Measurements from ENCODE around the gene CPAMD8.
"Not testable (repeated sequence)": the region's sequence is repeated elsewhere in the genome, so short reads cannot be mapped to it uniquely, and the experiment has no call there.

CPAMD8 gene

GRCh38 chr19:16944626-16945363, 81.8 kb downstream of the CPAMD8 start:
- DNase-seq, result no peak

DNA sequence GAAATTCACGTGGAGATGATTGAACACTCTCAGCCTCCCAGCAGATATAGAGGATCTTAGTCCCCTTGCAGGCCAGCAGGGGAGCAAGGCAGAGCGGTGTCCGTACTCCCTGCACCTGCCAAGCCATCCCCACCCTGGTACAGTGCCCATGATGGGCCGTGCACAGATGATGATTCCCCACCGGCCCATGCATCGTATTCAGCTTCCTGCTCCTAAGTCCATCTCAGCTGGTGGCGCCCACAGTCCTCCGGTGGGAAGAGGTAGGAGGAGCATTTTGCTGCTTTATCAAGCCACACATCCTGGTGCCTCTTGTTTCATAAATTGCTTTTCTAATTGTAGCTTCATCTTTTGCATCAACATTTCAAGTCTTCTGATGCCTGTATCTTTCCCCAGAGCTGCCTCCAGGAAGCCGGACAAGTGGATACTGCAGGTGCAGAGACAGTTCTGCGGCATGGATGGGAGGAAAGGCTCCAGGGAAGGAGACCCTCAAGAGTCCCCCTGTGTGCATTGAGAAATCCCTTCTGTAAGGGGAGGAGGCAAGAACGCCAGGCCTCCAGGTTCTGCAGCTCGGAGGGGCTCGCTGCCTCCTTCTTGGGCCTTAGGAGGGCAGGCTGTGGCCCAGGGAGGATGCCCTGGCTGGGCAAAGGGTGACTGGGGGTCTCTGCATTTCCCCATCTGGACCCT, 82.5 kb downstream of the CPAMD8 start:
- no peak for DNase-seq

- not testable (repeated sequence) for DNase-seq
Observed at GRCh38 chr19:16943090-16943489, 83.5 kb downstream of the CPAMD8 start.

DNA sequence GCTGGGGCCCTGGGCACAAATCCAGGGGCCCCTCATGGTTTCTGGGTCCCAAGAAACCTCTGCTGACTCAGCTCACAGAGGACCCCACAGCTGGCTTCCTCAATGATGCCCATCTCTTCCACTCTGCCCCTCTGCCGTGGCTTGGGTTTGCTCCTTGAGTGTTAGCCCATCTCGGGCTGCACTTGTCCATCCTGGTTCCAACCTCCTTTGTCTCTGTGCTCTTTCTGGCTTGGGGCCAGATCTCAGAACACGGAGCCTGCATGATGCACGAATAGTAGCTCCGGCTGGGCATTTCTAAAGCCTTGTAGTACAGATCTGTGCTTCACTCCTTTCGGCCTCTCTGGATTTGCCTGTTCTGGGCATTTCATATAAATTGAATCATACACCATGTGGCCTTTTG, 84.0 kb downstream of the CPAMD8 start:
- no peak for DNase-seq

DNA sequence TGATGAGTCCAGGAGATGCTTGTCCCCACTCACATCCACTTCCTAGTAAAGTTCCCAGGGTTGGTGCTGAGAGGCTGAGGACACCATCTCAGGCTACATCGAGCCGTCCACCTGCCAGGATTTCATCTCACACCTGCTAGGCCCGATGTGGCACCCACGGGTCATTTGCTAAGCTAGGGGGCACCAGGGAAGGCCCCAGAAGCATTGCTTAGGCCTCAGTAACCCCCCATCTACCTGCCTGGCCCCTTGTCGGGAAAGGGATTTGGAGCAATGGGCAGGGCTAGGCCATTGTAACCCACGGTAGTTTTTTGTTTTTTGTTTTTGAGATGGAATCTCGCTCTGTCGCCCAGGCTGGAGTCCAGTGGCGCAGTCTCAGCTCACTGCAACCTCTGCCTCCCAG, 86.0 kb downstream of the CPAMD8 start:
- DNase-seq, result no peak

- not testable (repeated sequence) for DNase-seq
Observed at GRCh38 chr19:16940063-16940462, 86.5 kb downstream of the CPAMD8 start.

- no peak for DNase-seq
Observed at GRCh38 chr19:16938211-16938610, 88.4 kb downstream of the CPAMD8 start.

GRCh38 chr19:16937796-16938195, 88.8 kb downstream of the CPAMD8 start:
- not testable (repeated sequence) for DNase-seq

DNA sequence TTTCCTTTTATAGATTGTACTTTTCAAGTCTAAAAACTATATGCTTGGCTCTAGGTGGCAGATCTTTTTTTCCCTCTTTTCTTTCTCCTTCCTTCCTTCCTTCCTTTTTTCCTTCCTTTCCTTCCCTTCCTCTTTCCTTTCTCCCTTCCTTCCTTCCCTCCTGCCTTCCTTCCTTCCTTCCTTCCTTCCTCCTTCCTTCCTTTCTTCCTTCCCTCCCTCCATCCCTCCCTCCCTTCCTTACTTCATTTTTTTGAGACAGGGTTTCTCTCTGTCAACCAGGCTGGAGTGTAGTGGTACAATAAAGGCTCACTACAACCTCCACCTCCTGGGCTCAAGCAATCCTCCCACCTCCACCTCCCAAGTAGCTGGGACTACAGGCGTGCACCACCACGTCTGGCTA, 89.7 kb downstream of the CPAMD8 start:
- no peak for DNase-seq

DNA sequence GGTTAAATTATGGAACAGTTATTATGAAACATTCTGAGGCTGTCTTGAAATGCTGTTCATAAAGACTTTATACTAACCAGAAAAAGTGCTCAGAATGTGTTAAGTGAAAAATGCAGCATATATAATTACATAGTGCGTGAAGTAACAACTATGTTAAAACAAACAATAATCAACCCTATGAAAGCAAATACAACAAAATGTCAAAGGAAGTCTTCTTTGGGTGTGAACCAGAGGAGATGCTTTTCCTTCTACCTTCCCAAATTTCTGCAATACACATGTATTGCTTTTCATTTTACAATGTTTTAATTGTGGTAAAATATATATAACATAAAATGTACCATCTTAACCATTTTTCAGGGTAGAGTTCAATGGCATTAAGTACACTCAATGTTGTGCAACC, 92.1 kb downstream of the CPAMD8 start:
- no peak for DNase-seq

DNA sequence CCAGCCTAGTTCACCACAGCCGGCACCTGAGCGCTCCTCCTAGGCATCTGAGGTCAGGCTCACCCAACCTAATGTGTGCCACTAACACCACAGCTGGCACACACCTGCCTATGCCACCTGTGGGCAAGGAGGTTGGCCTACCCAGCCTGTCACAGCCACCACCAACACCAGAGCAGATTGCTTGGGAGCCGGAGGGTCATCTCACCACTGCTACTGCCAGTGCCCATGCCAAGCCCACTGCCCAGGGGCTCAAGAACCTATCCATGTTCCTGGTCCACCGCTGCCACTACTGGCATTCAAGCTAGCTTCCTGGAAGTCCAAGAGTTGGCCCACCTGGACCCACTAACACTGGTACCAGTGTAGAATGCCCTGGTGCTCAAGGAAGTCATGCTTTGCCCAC, 95.3 kb downstream of the CPAMD8 start:
- no peak for DNase-seq

DNA sequence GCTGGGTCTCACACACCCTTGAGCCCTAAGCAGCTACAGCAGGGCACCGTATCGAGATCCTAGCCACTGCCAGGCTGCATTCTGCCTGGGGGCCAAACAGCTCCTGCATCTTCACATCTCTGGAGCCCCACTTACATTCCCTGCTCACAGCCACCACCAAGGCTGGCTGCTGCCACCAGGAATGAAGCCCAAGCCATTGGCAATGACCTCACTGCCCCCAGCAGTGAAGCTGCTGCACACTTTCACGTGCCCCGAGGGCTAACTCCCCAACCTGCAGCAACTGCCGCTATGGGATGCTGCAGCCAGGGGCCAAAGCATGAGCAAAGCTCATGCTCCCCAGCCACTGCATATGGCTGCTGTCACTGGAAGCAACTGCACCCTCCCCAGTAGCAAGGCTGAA, 95.9 kb downstream of the CPAMD8 start:
- no peak for DNase-seq

GRCh38 chr19:16928916-16929315, 97.7 kb downstream of the CPAMD8 start:
- DNase-seq, result no peak

DNA sequence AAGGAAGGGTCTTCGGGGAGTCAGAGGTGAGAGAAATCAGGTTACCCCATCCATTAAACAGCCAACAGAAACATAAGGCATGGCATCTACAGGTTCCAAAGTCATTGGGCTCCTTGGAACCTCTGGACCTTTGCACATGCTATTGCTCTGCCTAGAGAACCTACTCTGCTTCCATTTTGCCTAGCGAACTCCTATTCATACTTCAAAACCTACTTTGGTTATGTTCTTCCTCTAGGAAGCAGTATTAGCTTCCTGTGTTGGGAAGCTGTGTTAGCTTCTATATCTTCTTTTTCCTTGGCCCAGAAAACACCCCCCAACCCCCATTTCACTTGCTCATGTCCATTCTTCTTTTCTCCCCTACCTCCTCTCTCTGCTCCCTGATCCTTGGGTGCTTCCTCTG, 98.3 kb downstream of the CPAMD8 start:
- no peak for DNase-seq

DNA sequence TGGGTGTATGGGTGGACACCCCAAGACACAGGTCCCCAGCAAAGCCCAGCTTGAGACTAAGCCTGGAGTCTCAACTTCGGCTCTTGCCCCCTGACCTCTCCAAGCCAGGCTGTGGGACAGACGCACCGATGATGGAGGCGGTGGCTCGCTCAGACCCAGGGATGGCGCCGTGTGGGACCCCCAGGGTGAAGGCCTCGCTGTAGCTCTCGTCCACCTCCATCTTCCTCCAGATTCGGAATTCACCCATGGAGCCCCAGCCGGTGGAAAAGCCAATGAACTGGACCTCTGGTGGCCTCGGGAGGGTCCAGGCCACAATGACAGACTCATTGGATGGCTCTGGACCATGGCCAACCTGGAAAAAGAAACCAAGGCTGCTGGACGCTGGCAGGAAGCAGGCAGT, 98.7 kb downstream of the CPAMD8 start:
- no peak for DNase-seq

DNA sequence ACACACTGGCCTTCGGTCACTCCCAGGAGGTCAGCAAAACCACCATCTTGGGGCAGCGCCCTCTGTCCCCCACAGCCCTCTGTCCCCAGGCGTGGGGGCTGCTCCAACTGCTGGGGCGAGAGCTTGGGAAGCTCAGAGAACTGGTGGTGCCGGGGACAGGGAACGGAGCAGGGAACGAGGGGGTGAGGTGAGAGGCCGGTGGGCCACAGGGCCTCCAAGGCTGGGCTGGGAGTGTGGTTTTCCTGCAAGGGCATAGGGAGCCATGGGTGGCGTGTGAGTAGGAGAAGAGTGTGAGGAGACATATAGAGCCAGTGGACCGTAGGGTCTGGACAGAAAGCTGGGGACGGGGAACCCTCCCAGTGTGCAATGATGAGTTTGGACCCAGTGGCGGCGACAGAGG, 103.7 kb downstream of the CPAMD8 start:
- no peak for DNase-seq

GRCh38 chr19:16922592-16922934, 104.0 kb downstream of the CPAMD8 start:
- no peak for DNase-seq

- no peak for DNase-seq
Observed at GRCh38 chr19:16921766-16922591, 104.6 kb downstream of the CPAMD8 start.

GRCh38 chr19:16920816-16921529, 105.6 kb downstream of the CPAMD8 start:
- no peak for DNase-seq

DNA sequence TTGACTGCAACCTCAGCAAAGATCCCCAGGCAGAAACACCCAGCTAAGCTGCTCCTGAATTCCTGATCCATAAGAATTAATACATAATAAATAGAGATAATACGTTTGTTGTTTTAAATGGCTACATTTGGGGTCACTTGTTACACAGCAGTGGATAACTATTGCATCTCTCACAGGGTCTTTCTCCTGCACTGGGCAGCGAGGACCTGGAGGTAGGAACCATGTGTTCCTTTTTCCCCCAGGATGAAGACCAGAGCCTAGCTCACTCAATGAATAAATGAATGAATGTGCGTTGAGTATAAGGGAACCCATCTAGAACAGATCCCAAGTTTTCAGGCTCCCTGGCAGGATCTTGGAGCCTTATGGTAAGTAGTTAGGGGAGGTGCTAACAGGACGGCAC, 107.1 kb downstream of the CPAMD8 start:
- no peak for DNase-seq

DNA sequence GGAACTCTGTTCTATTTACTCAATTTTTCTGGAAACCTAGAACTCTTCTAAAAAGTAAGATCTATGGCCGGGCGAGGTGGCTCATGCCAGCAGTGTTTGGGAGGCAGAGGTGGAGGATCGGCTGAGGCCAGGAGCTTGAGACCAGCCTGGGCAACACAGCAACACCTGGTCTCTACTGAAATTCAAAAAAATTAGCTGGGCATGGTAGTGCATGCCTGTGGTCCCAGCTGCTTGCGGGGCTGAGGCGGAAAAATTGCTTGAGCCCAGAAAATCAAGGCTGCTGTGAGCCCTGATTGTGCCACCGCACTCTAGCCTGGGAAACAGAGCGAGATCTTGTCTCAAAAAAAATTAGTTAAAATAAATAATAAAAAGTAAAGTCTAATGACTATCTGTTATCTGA, 109.2 kb downstream of the CPAMD8 start:
- DNase-seq, result no peak

- no peak for DNase-seq
Observed at GRCh38 chr19:16915734-16916133, 110.9 kb downstream of the CPAMD8 start.

DNA sequence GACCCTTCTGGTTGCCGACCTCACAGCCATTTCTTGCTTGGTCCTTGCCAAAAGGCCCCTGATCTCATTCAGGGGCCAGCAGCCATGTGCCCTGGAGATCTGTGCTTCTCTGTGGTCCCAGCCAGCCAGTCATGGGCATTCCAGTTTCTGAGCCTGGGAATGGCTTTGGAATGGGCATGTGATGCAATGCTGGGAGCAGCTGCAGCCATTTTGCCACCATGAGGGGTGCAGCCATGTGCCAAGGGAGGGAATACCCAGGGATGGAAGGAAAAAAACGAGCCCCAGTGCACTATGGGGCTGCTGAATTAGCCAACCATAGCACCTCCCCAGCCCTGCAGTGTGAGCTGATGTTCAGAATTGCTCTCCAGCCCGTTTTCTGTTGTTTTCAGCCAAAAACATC, 111.5 kb downstream of the CPAMD8 start:
- DNase-seq, result no peak

Data from COR-L47 (cell line).